GM12872 (cell line): ENCODE data around the gene EXD3.

Experiments used
- CTCF ChIP-seq: IDR thresholded peaks from 3 replicates; pipeline ENCODE4 v1.5.1; 2011; ENCODE audit warnings: low read depth, mild to moderate bottlenecking, low read length, moderate library complexity; ENCODE audit not compliant: insufficient read depth

The EXD3 gene

DNA sequence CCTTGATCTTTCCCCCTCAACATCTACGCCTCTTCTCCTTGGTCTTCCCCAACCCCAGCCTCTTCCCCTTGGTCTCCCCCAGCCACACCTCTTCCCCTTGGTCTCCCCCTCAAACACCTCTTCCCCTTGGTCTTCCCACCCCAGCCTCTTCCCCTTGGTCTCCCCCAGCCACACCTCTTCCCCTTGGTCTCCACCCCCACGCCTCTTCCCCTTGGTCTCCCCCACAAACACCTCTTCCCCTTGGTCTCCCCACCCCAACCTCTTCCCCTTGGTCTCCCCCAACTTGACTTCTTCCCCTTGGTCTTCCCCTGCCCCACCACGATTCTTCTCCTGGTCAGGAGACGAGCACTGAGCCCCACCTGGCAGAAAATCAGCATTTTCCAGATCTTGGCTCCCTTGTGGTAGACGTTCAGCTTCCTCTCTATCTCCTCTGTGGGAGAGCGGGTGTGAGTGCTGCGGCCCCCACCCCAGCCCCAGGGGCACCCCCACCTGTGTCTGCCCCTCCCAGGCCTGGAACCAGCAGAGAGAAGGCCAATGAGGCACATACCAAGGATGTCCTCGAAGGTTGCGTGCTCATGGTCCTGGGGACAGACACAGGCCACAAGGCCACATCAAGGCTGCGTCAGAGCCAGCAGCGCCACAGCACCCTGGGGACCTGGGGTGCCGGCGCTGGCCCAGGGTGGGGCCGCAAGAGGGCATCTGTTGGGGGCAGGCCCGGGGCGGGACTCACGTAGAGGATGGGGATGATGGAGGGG lies 29.2 kb upstream of the EXD3 start:
- no peak for TF ChIP-seq CTCF

DNA sequence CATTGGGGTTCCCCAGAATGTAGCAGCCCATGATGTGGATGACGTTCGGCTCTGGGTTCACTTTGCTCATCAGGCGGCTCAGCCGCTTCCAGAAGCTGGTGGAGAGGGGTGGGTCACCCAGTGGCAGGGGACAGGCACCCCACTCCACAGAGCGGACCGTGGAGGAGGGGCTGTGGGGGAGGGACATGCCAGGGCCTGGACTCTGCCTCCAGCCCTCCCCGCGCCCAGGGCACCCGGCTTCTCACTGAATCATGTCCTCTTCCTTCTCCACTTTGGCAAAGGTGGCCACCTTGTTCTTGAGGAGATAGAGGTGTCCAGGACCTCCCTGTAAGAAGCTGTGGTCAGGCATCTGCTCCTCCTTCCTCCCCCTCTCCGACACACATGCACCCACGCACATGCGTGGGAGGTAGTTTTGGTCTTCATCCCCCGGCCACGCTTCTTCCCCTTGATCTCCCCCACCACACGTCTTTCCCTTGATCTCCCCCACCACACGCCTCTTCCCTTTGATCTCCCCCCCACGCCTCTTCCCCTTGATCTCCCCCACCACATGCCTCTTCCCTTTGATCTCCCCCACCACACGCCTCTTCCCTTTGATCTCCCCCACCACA lies 27.1 kb upstream of the EXD3 start:
- no peak for TF ChIP-seq CTCF

DNA sequence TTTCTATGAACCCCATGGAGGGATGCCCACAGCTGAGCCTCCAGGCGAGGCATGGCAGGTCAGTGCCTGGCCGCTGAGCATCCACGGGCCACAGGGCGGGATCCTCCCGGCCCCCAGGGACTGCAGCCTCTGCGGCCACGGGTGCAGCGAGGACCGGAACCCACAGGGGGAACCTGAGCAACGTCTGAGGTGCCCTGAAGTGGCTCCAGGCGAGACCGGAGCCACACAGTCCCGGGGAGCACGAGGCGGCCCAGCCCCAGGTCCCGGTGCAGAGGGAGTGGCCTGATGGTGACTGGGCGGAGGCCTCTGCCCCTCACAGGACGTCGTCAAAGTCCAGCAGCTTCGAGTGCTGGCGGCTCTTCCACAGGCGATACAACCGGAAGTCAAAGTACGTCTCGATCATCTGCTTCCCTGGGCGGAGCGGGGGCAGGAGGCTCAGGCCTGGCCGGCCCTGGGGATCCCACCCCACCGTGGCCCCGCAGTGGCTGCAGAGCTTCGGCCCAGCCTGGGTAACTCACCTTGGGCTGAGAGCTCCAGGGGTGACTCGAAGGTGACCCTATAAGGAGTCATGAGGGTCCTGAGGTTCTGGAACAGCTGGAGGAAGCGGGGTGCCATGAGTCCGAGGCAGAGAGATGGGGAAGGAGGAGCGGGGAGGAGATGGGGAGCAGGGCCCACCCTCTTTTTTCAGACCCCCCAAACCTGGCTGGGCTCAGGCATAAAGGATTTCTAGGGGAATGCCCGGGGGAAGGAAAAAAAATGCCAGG lies 26.3 kb upstream of the EXD3 start:
- TF ChIP-seq CTCF, result no peak

DNA sequence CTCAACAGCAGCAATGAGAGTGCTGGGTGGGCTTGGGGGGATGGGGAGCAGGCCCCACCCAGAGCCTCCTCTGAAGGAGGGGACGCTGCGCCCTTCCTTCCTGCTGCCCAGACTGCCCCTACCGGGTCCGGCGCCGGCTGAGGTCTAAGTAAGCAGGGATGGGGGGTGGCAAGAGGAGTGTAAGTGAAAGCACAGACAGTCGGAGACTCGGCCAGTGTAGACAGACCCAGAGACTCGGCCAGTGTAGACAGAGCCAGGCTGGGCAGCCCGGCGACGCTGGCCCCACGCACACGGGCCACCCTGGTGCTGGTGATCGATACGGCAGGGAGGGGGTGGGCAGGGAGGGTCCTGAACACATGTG lies 25.6 kb upstream of the EXD3 start:
- TF ChIP-seq CTCF, result no peak

DNA sequence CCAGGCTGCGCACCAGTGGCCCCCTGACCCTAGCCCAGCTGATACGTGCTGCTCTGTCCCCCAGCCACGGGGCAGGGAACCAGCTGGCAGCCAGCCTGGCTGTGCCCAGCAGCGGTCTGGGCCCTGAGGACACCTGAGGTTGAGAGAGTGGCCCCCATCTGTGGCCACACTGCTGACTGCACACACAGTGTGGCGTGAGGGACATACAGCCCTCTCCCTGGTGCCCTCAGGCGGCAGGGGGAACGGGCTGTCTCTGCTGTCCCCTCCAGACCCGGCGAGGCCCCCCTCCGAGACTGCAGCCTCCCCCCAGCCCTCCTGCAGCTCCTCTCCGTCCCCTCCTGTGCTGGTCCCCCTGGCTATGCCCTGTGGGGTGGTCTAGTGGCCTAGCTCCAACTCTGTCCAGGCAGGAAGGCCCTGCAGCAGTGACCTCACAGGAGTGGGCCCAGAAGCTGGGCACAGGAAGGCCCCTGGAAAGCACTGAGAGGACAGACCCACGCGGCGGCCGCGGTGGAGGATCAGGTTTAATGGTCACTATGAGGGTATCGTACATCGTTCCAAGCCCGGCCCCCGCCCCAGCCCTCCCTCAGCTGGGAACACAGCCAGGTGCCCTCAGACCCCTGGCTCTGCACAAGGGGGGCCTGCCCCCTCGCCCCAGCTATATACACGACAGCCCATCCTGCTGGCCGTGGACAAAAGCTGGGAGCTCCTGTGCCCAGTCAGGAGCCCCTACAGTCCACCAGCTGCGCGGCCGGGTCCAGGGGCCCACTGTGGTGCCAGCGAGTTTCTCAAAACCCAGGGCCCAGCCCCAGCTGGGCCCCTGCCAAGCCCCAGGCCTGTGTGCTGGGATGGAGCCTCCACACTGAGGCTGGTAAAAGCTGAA lies 25.0 kb upstream of the EXD3 start:
- TF ChIP-seq CTCF, result no peak

- TF ChIP-seq CTCF, result no peak
These were observed 24.0 kb upstream of the EXD3 start for GRCh38 chr9:137446851-137447471.
